A549 (cell line): ENCODE results near the gene SCUBE3. TPM values are rescaled to one million over a fixed set of nuclear protein-coding genes. Genes with fewer than 3 reads are reported as not detected.

ENCODE experiments used
- ATAC-seq, 2 experiments: fragments of 200-7000 bp in 1 of 2; fragments of >200 bp in 1 of 2; cut with Nextera tagmentation in 1 of 2; cut with Tn5 transposase in 1 of 2; 3 replicates each; pipeline versions ENCODE4 v1.8.0 to v1.9.1; 2018 to 2020; ENCODE audit warnings: mild to moderate bottlenecking in 1 of 2, moderate library complexity in 1 of 2
- CTCF ChIA-PET: fragments of 300-600 bp; sonication (Branson Sonifier 250); formaldehyde crosslinking; extraction: SDS; loops from one replicate; lab custom pipeline; 2021; ENCODE audit warnings: antibody characterized with exemption, inconsistent platforms; lab: Yijun Ruan, JAX
- POLR2A ChIA-PET: fragments of 350-600 bp; formaldehyde crosslinking; extraction: SDS; loops from one replicate; lab custom pipeline; 2021; ENCODE audit warnings: antibody characterized with exemption, inconsistent platforms; lab: Yijun Ruan, JAX
- DNase-seq, 2 experiments: peaks; one replicate each; pipeline versions ENCODE4 v3.0.0 to v3.0.0-alpha.2; 2011 to 2016; ENCODE audit warnings: low read depth in 1 of 2, low spot score in 1 of 2
- FAIRE-seq: peaks from 2 replicates; lab custom pipeline; 2011; peaks lifted over from hg19 to GRCh38; lab: Jason Lieb, UNC
- H3K27ac ChIP-seq, 2 experiments: fragments of >200 bp; sonication (Bioruptor Twin); formaldehyde crosslinking; 3 replicates each; pipeline ENCODE4 v1.5.1; 2016 to 2017
- H3K4me1 ChIP-seq: fragments of >200 bp; sonication (Bioruptor Twin); formaldehyde crosslinking; 3 replicates; pipeline ENCODE4 v1.6.1; 2016
- H3K4me2 ChIP-seq: fragments of >200 bp; sonication (Bioruptor Twin); formaldehyde crosslinking; 3 replicates; pipeline ENCODE4 v1.6.1; 2016
- H3K4me3 ChIP-seq: fragments of >200 bp; sonication (Bioruptor Twin); formaldehyde crosslinking; 3 replicates; pipeline ENCODE4 v1.5.1; 2016
- H3K9me3 ChIP-seq: fragments of >200 bp; sonication (Bioruptor Twin); formaldehyde crosslinking; 3 replicates; pipeline ENCODE4 v1.6.1; 2016
- BHLHE40 ChIP-seq: IDR thresholded peaks from 2 replicates; pipeline ENCODE4 v1.6.1; 2012; ENCODE audit warnings: low read depth, low read length, inconsistent platforms
- CBX2 ChIP-seq: fragments of 200-600 bp; sonication (generic); IDR thresholded peaks from 2 replicates; pipeline ENCODE4 v1.6.1; 2016; ENCODE audit warnings: low read depth, mild to moderate bottlenecking, borderline replicate concordance
- CBX8 ChIP-seq: fragments of 200-600 bp; sonication (generic); IDR thresholded peaks from 2 replicates; pipeline ENCODE4 v1.6.1; 2016
- CEBPB ChIP-seq, 2 experiments: fragments of >200 bp in 1 of 2; sonication (Bioruptor Twin) in 1 of 2; formaldehyde crosslinking in 1 of 2; IDR thresholded peaks; 2 replicates each; pipeline ENCODE4 v1.6.1; 2012 to 2016
- CHD4 ChIP-seq: fragments of 200-600 bp; sonication (generic); IDR thresholded peaks from 2 replicates; pipeline ENCODE4 v1.6.1; 2016; ENCODE audit warnings: antibody characterized with exemption, mild to moderate bottlenecking, borderline replicate concordance
- EHF ChIP-seq: fragments of 250-450 bp; sonication (Bioruptor Pico); IDR thresholded peaks from 2 replicates; pipeline ENCODE4 v1.5.0; 2020; ENCODE audit warnings: mild to moderate bottlenecking
- ESRRA ChIP-seq: fragments of 150-350 bp; IDR thresholded peaks from 2 replicates; pipeline ENCODE4 v1.6.1; 2014; ENCODE audit warnings: mild to moderate bottlenecking, low read length, borderline replicate concordance
- FOXS1 ChIP-seq: fragments of 250-450 bp; sonication (Bioruptor Pico); IDR thresholded peaks from 2 replicates; pipeline ENCODE4 v1.5.0; 2020; ENCODE audit warnings: mild to moderate bottlenecking, moderate library complexity
- GATA3 ChIP-seq: IDR thresholded peaks from 2 replicates; pipeline ENCODE4 v1.6.1; 2012; ENCODE audit warnings: borderline replicate concordance
- HDAC2 ChIP-seq: fragments of 200-600 bp; sonication (generic); IDR thresholded peaks from 2 replicates; pipeline ENCODE4 v1.6.1; 2016
- HOXB13 ChIP-seq: fragments of 250-450 bp; sonication (Bioruptor Pico); IDR thresholded peaks from 2 replicates; pipeline ENCODE4 v1.5.0; 2020; ENCODE audit warnings: low read depth, mild to moderate bottlenecking, moderate library complexity
- KDM5A ChIP-seq: fragments of 200-600 bp; sonication (generic); IDR thresholded peaks from 2 replicates; pipeline ENCODE4 v1.6.1; 2016; ENCODE audit warnings: antibody characterized with exemption, mild to moderate bottlenecking
- MAZ ChIP-seq: fragments of 150-350 bp; IDR thresholded peaks from 2 replicates; pipeline ENCODE4 v1.6.1; 2014; ENCODE audit warnings: antibody characterized with exemption, low read depth, low read length, borderline replicate concordance
- NPAS2 ChIP-seq: fragments of 250-450 bp; sonication (Bioruptor Pico); IDR thresholded peaks from 2 replicates; pipeline ENCODE4 v1.8.0; 2022; ENCODE audit warnings: mild to moderate bottlenecking, moderate library complexity, borderline replicate concordance
- NR3C1 ChIP-seq: fragments of >200 bp; sonication (Bioruptor Twin); formaldehyde crosslinking; IDR thresholded peaks from 3 replicates; pipeline ENCODE4 v1.6.1; 2017
- RAD21 ChIP-seq, 2 experiments: fragments of >200 bp in 1 of 2; sonication (Bioruptor Twin) in 1 of 2; formaldehyde crosslinking in 1 of 2; IDR thresholded peaks in 1 of 2; conservative IDR thresholded peaks in 1 of 2; 2 replicates in 1 of 2; 3 replicates in 1 of 2; pipeline ENCODE4 v1.6.1; 2012 to 2018; ENCODE audit warnings: inconsistent platforms in 1 of 2
- RARB ChIP-seq: fragments of 250-450 bp; sonication (Bioruptor Pico); IDR thresholded peaks from 2 replicates; pipeline ENCODE4 v1.8.0; 2021; ENCODE audit warnings: mild to moderate bottlenecking, moderate library complexity
- RFX5 ChIP-seq: fragments of 450-650 bp; IDR thresholded peaks from 2 replicates; pipeline ENCODE4 v1.7.1; 2014; ENCODE audit warnings: antibody characterized with exemption, mild to moderate bottlenecking, moderate library complexity
- SMC3 ChIP-seq: fragments of >200 bp; sonication (Bioruptor Twin); formaldehyde crosslinking; IDR thresholded peaks from 3 replicates; pipeline ENCODE4 v1.6.1; 2018; ENCODE audit warnings: inconsistent platforms
- WGBS: methylation state at CpG from one replicate; pipeline ENCODE4 v1.1.6; 2017; ENCODE audit errors: missing lambda C conversion rate; 5-methylcytosine and 5-hydroxymethylcytosine counted together
- polyA plus RNA-seq, 4 experiments: library from polyadenylated mRNA; depleted of rRNA in 3 of 4; stranded (reverse); fragments of >200 nt; fragmentation: RNase III in 1 of 4; extraction: RNeasy Plus Mini Kit Qiagen cat#74134 plus additional on column Dnase treatment in 1 of 4; gene quantifications; 2 replicates in 3 of 4; 3 replicates in 1 of 4; pipeline ENCODE4 v1.2.3, GENCODE V29; 2011 to 2017
- TF ChIP-seq, protein P1 (sequence below): fragments of >200 bp; sonication (Bioruptor Twin); formaldehyde crosslinking; IDR thresholded peaks from 2 replicates; pipeline ENCODE4 v1.6.1; 2016
- TF ChIP-seq, protein P2 (sequence below): fragments of 250-450 bp; sonication (Bioruptor Pico); IDR thresholded peaks from 2 replicates; pipeline ENCODE4 v1.5.0; 2021; ENCODE audit warnings: mild to moderate bottlenecking, moderate library complexity, borderline replicate concordance
- TF ChIP-seq, protein P3 (sequence below): IDR thresholded peaks from 2 replicates; pipeline ENCODE4 v1.6.1; 2012
- TF ChIP-seq, protein P4 (sequence below): fragments of 150-350 bp; IDR thresholded peaks from 2 replicates; pipeline ENCODE4 v1.6.1; 2014; ENCODE audit warnings: low read depth, mild to moderate bottlenecking, low read length
- TF ChIP-seq, protein P5 (sequence below): fragments of 200-600 bp; sonication (generic); IDR thresholded peaks from 2 replicates; pipeline ENCODE4 v1.6.1; 2016; ENCODE audit warnings: antibody characterized with exemption, mild to moderate bottlenecking, moderate library complexity

The SCUBE3 gene
- polyA plus RNA-seq, 2 of the 4 experiments (the other 2 are of a cell fraction) = 0.06 to 0.13 TPM

DNA sequence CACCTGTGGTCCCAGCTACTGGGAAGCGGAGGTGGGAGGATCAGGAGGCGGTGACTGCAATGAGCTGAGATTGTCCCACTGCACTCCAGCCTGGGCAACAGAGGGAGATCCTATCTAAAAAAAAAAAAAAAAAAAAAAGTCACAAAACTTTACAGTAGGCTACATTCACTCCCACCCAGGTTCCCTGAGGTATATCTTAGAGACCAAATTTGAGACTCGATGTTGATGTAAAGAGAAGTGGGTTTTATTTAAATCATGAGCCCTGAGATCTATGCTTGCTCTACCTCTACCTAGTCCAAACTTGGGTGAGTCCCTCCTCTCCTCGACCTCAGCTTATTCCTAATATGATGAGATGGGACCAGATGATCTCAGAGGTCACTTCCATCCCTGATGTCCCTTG is 75.1 kb downstream of the SCUBE3 start:
- no peak for TF ChIP-seq RARB
- Histone ChIP-seq H3K4me3 (no peak overlapping the region), H3K4me2 (no peak overlapping the region), H3K4me1 (no peaks in the 10 kb centered on the region), H3K9me3 (no peaks in the 10 kb centered on the region), H3K27ac (no peak overlapping the region)
- no peak for FAIRE-seq
- ATAC-seq = no peak
- WGBS = 90% methylated on average over 3 of the region's 4 CpGs
- DNase-seq = no peak
- ChIA-PET POLR2A (no interaction called here), CTCF (interaction anchor here (0.6 to 2.0 kb wide), 4 partner anchors 11 to 161 kb away, joined by 3 to 6 read pairs (median 4); partner anchors contain the start of gene PPARD)

DNA sequence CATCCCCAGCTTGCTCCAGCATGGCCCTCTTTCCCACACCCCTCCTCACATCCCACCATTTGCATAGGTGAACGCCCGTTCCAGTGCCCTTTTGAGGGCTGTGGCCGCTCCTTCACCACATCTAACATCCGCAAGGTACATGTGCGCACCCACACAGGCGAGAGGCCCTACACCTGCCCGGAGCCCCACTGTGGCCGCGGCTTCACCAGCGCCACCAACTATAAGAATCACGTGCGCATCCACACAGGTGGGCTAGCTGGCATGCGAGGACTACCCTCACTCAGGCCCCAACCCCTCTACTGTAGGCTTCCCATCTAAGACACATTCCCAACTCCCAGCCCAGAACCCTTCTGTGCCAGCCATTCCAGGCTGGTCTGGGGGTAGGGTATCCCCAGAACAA is 77.7 kb downstream of the SCUBE3 start:
- no peak for ATAC-seq
- POLR2A ChIA-PET = no interaction called here
- no peak overlapping the region for H3K27ac ChIP-seq
- TF ChIP-seq MAZ = no peak
- TF ChIP-seq, protein P1, sequence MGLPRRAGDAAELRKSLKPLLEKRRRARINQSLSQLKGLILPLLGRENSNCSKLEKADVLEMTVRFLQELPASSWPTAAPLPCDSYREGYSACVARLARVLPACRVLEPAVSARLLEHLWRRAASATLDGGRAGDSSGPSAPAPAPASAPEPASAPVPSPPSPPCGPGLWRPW = no peak
- no peak for TF ChIP-seq ESRRA
- TF ChIP-seq, protein P2, sequence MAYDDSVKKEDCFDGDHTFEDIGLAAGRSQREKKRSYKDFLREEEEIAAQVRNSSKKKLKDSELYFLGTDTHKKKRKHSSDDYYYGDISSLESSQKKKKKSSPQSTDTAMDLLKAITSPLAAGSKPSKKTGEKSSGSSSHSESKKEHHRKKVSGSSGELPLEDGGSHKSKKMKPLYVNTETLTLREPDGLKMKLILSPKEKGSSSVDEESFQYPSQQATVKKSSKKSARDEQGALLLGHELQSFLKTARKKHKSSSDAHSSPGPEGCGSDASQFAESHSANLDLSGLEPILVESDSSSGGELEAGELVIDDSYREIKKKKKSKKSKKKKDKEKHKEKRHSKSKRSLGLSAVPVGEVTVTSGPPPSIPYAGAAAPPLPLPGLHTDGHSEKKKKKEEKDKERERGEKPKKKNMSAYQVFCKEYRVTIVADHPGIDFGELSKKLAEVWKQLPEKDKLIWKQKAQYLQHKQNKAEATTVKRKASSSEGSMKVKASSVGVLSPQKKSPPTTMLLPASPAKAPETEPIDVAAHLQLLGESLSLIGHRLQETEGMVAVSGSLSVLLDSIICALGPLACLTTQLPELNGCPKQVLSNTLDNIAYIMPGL = no peak
- TF ChIP-seq, protein P3, sequence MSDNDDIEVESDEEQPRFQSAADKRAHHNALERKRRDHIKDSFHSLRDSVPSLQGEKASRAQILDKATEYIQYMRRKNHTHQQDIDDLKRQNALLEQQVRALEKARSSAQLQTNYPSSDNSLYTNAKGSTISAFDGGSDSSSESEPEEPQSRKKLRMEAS = no peak
- TF ChIP-seq HDAC2 = no peak
- no peak for TF ChIP-seq SMC3
- no peak for TF ChIP-seq KDM5A
- TF ChIP-seq BHLHE40 = no peak
- no peak for TF ChIP-seq EHF (CRISPR knock-in tag)
- no peak for TF ChIP-seq GATA3
- no peak for TF ChIP-seq RAD21 (conservative IDR thresholded peaks at IDR 0.05 in 1 of 2, IDR thresholded peaks at IDR 0.05 in 1 of 2)
- no peak for TF ChIP-seq CEBPB (IDR thresholded peaks at IDR 0.05)
- TF ChIP-seq CHD4 = no peak
- TF ChIP-seq RFX5 = no peak
- TF ChIP-seq FOXS1 (CRISPR knock-in tag) = no peak
- no peak for TF ChIP-seq NPAS2 (CRISPR knock-in tag)
- TF ChIP-seq, all 56 proteins: peak for 0
- no peaks in the 10 kb centered on the region for H3K9me3 ChIP-seq
- FAIRE-seq (no peak), DNase-seq (no peak)
- WGBS = 94% methylated on average over 13 of the region's 13 CpGs
- H3K4me1 ChIP-seq = no peaks in the 10 kb centered on the region
- CTCF ChIA-PET = interaction anchor here (0.9 to 2.8 kb wide), 2 partner anchors 36 to 158 kb away, joined by 3 to 12 read pairs; no protein-coding TSS in a partner anchor
- H3K4me3 ChIP-seq = no peak overlapping the region
- H3K4me2 ChIP-seq = no peak overlapping the region

DNA sequence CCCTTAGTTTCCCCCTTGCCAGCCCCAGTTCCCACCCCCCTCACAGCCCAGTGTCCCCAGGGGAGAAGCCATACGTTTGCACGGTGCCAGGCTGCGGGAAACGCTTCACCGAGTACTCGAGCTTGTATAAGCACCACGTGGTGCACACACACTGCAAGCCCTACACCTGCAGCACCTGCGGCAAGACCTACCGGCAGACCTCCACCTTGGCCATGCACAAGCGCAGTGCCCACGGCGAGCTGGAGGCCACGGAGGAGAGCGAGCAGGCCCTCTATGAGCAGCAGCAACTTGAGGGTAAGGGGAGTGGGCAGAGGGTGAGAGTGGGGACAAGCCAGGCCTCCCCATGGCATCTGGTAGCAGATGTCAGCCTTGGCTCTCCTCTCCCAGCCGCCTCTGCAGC is 78.7 kb downstream of the SCUBE3 start:
- no peak for DNase-seq
- WGBS = 68% methylated on average over 7 of the region's 15 CpGs
- ChIA-PET CTCF (interaction anchor here (0.8 to 2.8 kb wide), 5 partner anchors 13 to 156 kb away, joined by 3 to 17 read pairs (median 9); no protein-coding TSS in a partner anchor), POLR2A (no interaction called here)
- H3K9me3 ChIP-seq = no peaks in the 10 kb centered on the region
- no peak overlapping the region for H3K27ac ChIP-seq
- no peak for TF ChIP-seq KDM5A
- TF ChIP-seq, all 56 proteins: peak for 0
- no peak for FAIRE-seq
- ATAC-seq = no peak
- Histone ChIP-seq H3K4me1 (no peaks in the 10 kb centered on the region), H3K4me3 (no peak overlapping the region), H3K4me2 (no peak overlapping the region)

DNA sequence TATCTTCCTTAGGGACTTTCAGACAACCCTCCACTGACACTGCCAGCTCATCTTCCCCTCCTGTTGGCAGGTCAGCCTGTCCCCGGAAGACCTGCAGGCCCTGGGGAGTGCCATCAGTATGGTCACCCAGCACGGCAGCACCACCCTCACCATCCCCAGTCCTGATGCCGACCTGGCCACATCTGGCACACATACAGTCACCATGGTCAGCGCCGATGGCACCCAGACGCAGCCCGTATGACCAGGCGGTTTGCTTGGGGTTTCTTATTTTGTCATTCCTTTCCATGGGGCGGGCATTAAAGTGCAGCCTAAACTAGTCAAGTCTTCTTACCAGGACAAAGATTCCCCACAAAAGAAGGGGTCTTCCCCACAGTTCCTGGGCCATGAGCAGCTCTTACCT is 79.9 kb downstream of the SCUBE3 start:
- CTCF ChIA-PET = interaction anchor here (0.8 to 2.8 kb wide), 19 partner anchors 11 to 443 kb away, joined by 3 to 17 read pairs (median 3); partner anchors contain the start of genes ARMC12, PPARD and RPL10A
- H3K27ac ChIP-seq = no peak overlapping the region
- H3K9me3 ChIP-seq = no peaks in the 10 kb centered on the region
- TF ChIP-seq NPAS2 (CRISPR knock-in tag) (no peak), RAD21 (conservative IDR thresholded peaks at IDR 0.05 in 1 of 2, IDR thresholded peaks at IDR 0.05 in 1 of 2) (no peak), CHD4 (no peak), NR3C1 (no peak), CBX8 (no peak), CBX2 (no peak), HOXB13 (CRISPR knock-in tag) (no peak)
- TF ChIP-seq, protein P4, sequence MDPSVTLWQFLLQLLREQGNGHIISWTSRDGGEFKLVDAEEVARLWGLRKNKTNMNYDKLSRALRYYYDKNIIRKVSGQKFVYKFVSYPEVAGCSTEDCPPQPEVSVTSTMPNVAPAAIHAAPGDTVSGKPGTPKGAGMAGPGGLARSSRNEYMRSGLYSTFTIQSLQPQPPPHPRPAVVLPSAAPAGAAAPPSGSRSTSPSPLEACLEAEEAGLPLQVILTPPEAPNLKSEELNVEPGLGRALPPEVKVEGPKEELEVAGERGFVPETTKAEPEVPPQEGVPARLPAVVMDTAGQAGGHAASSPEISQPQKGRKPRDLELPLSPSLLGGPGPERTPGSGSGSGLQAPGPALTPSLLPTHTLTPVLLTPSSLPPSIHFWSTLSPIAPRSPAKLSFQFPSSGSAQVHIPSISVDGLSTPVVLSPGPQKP = no peak
- TF ChIP-seq, protein P5, sequence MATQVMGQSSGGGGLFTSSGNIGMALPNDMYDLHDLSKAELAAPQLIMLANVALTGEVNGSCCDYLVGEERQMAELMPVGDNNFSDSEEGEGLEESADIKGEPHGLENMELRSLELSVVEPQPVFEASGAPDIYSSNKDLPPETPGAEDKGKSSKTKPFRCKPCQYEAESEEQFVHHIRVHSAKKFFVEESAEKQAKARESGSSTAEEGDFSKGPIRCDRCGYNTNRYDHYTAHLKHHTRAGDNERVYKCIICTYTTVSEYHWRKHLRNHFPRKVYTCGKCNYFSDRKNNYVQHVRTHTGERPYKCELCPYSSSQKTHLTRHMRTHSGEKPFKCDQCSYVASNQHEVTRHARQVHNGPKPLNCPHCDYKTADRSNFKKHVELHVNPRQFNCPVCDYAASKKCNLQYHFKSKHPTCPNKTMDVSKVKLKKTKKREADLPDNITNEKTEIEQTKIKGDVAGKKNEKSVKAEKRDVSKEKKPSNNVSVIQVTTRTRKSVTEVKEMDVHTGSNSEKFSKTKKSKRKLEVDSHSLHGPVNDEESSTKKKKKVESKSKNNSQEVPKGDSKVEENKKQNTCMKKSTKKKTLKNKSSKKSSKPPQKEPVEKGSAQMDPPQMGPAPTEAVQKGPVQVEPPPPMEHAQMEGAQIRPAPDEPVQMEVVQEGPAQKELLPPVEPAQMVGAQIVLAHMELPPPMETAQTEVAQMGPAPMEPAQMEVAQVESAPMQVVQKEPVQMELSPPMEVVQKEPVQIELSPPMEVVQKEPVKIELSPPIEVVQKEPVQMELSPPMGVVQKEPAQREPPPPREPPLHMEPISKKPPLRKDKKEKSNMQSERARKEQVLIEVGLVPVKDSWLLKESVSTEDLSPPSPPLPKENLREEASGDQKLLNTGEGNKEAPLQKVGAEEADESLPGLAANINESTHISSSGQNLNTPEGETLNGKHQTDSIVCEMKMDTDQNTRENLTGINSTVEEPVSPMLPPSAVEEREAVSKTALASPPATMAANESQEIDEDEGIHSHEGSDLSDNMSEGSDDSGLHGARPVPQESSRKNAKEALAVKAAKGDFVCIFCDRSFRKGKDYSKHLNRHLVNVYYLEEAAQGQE = no peak
- H3K4me2 ChIP-seq = no peak overlapping the region
- no peak for ATAC-seq
- no peak for FAIRE-seq
- H3K4me1 ChIP-seq = no peaks in the 10 kb centered on the region
- no peak overlapping the region for H3K4me3 ChIP-seq
- WGBS = 80% methylated on average over 9 of the region's 9 CpGs
- no peak for DNase-seq
- POLR2A ChIA-PET = no interaction called here
